ENCODE results near the gene JAKMIP3. TPM values are rescaled to one million over a fixed set of nuclear protein-coding genes. Genes with fewer than 3 reads are reported as not detected.

Gene JAKMIP3
- total and polyA plus RNA-seq, 2 donors (not counting 1 experiment from before 2014, with no cell fraction given), result 0.17 to 0.21 TPM

- Histone ChIP-seq H4K20me1 (ENCODE audit: control insufficient read depth, insufficient read depth, low read length, poor library complexity, severe bottlenecking) (no peaks in the 10 kb centered on the region), H3K9ac (ENCODE audit: low read length) (no peak overlapping the region), H3K4me2 (replicated peaks; ENCODE audit: low read depth, low read length, poor library complexity, severe bottlenecking) (no peak overlapping the region), H3K4me1 (ENCODE audit: control insufficient read depth in 2 of 2, insufficient read depth in 2 of 2, low read length in 2 of 2) (no peaks in the 10 kb centered on the region), H3K27me3 (replicated peaks in 1 of 4; ENCODE audit: control extremely low read depth in 1 of 4, control insufficient read depth in 3 of 4, insufficient read depth in 4 of 4, low read length in 3 of 4) (peaks cover 0 to 5% (median 0%) of the 10 kb centered on the region in 4 experiments), H3K9me3 (ENCODE audit: control extremely low read depth in 1 of 3, control insufficient read depth in 2 of 3, insufficient read depth in 1 of 3, low read length in 2 of 3) (peaks cover 0 to 9% (median 0%) of the 10 kb centered on the region in 3 donors), H2AFZ (ENCODE audit: insufficient read depth, low read depth, low read length, poor library complexity, severe bottlenecking) (no peak overlapping the region), H3K27ac (ENCODE audit: low read length in 2 of 2) (no peak overlapping the region), H3K4me3 (ENCODE audit: control extremely low read depth in 1 of 5, extremely low read depth in 1 of 5, insufficient read depth in 1 of 5, low read depth in 2 of 5, low read length in 4 of 5) (no peak overlapping the region), H3K36me3 (replicated peaks in 1 of 2; ENCODE audit: control extremely low read depth in 1 of 2, control insufficient read depth in 1 of 2, extremely low read depth in 1 of 2, insufficient read depth in 2 of 2, low read length in 1 of 2) (no peaks in the 10 kb centered on the region), H3K79me2 (ENCODE audit: control insufficient read depth, insufficient read depth, low read length) (no peaks in the 10 kb centered on the region)
- POLR2A ChIA-PET, result no interaction called here
- ATAC-seq (ENCODE audit: low read depth) (no peak), DNase-seq (no peak)
- H3K27ac Mint-ChIP-seq, result no peak overlapping the region
- no peak overlapping the region for H3K4me3 Mint-ChIP-seq
- TF ChIP-seq, protein P1, sequence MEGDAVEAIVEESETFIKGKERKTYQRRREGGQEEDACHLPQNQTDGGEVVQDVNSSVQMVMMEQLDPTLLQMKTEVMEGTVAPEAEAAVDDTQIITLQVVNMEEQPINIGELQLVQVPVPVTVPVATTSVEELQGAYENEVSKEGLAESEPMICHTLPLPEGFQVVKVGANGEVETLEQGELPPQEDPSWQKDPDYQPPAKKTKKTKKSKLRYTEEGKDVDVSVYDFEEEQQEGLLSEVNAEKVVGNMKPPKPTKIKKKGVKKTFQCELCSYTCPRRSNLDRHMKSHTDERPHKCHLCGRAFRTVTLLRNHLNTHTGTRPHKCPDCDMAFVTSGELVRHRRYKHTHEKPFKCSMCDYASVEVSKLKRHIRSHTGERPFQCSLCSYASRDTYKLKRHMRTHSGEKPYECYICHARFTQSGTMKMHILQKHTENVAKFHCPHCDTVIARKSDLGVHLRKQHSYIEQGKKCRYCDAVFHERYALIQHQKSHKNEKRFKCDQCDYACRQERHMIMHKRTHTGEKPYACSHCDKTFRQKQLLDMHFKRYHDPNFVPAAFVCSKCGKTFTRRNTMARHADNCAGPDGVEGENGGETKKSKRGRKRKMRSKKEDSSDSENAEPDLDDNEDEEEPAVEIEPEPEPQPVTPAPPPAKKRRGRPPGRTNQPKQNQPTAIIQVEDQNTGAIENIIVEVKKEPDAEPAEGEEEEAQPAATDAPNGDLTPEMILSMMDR (IDR thresholded peaks at IDR 0.05), result no peak
- TF ChIP-seq EZH2 (IDR thresholded peaks at IDR 0.05; ENCODE audit: borderline replicate concordance, insufficient read depth, low read depth, low read length, poor library complexity, severe bottlenecking), result no peak
- H3K27me3 Mint-ChIP-seq, result peaks cover 9% of the 10 kb centered on the region
- CTCF ChIA-PET, result no interaction called here
- intact Hi-C loops (cut with micrococcal nuclease), result no loop called here
- no peaks in the 10 kb centered on the region for H3K9me3 Mint-ChIP-seq (ENCODE audit: insufficient read depth)
- 90% methylated on average over 27 of the region's 27 CpGs for WGBS (ENCODE audit: insufficient coverage)
- no peaks in the 10 kb centered on the region for H3K4me1 Mint-ChIP-seq
Measured at GRCh38 chr10:132107186-132107948, 41.6 kb downstream of the JAKMIP3 start.
